Activated T-cell treated with anti-CD3 and anti-CD28 coated beads, Interleukin-2, amount 50 U/mL, for 4 hours (primary cell): ENCODE results near the gene ANAPC4. TPM values are rescaled to one million over a fixed set of nuclear protein-coding genes. Genes with fewer than 3 reads are reported as not detected.
"Not testable (repeated sequence)": the region's sequence is repeated elsewhere in the genome, so short reads cannot be mapped to it uniquely, and the experiment has no call there.

ENCODE experiments used
- ATAC-seq, 2 donors: fragments of 200-7000 bp; cut with Tn5 transposase; one replicate each; pipeline ENCODE4 v1.10.0; 2021
- DNase-seq: peaks from one replicate; pipeline ENCODE4 v3.0.0-alpha.2; 2020
- H3K27me3 Mint-ChIP-seq: one replicate; pipeline ENCODE4 v1.8.0; 2021; ENCODE audit warnings: low read depth, mixed read lengths
- H3K36me3 Mint-ChIP-seq: one replicate; pipeline ENCODE4 v1.8.0; 2022; ENCODE audit warnings: mixed read lengths; ENCODE audit not compliant: insufficient read depth
- H3K4me1 Mint-ChIP-seq: one replicate; pipeline ENCODE4 v1.8.0; 2021; ENCODE audit warnings: low read depth, mixed read lengths
- H3K4me3 Mint-ChIP-seq: one replicate; pipeline ENCODE4 v1.8.0; 2021; ENCODE audit warnings: mild to moderate bottlenecking, moderate library complexity, mixed read lengths
- H3K9me3 Mint-ChIP-seq: one replicate; pipeline ENCODE4 v1.8.0; 2021; ENCODE audit warnings: mixed read lengths
- total RNA-seq, 3 donors: library from RNA; stranded (reverse); gene quantifications; one replicate each; pipeline ENCODE4 v1.2.1, GENCODE V29; 2021

Gene ANAPC4
- total RNA-seq, 3 donors from 2014 or later = 26.4 to 30.7 (median 29.6) TPM

DNA sequence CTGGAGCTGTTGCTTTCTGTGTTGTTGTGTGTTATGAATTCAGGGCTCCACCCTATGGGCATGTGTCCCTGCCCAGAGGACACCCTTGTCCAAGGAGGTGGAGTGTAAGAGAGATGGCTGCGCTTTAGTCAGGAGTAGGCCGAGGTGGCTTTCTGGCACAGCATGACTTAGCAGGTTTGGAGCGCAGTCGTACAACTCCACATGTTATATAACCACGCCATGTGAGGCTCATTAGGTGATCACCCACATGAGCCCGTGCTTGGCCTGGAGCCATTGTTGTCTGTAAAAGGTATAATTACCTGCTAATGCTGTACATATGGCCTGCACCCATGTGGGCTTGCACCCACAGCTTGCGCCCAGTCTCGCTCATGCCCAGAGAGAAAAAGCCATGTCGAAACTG is 15.8 kb upstream of the ANAPC4 start:
- H3K4me3 Mint-ChIP-seq = no peak overlapping the region
- DNase-seq (no peak), ATAC-seq (no peak)
- no peaks in the 10 kb centered on the region for H3K27me3 Mint-ChIP-seq
- H3K36me3 Mint-ChIP-seq = peaks cover 21% of the 10 kb centered on the region
- no peaks in the 10 kb centered on the region for H3K4me1 Mint-ChIP-seq
- H3K9me3 Mint-ChIP-seq = no peaks in the 10 kb centered on the region

DNA sequence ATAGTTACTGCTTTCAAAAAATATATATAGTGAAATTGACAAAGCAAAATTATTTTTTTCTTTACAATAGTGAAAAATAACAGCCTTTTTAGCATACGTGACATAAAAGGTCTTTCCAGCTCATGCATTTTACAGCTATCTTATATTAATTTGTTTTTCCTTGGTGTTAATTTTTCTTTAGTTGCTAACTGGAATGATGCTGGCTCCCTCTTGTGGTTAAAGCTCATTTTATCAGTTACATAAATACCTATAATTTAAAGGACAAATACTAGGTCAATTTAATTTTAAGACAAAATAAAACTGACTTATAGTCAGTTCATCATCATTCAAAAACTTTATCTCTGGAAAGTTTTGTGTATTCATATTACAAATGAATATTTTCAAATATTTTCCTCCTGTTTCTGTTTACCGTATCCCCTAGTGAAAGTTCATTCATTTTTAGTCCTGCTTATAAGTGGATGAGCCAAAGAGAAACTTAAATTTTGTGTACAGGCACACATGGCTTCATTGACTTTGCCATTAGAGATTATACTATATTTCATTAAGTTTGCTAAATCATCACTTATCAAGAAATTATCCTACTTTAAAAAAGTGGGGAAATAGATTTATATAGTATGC is 9.9 kb upstream of the ANAPC4 start:
- no peak overlapping the region for H3K4me3 Mint-ChIP-seq
- DNase-seq = no peak
- no peaks in the 10 kb centered on the region for H3K4me1 Mint-ChIP-seq
- H3K9me3 Mint-ChIP-seq = no peaks in the 10 kb centered on the region
- ATAC-seq = no peak
- no peaks in the 10 kb centered on the region for H3K27me3 Mint-ChIP-seq
- H3K36me3 Mint-ChIP-seq = peaks cover 12% of the 10 kb centered on the region

DNA sequence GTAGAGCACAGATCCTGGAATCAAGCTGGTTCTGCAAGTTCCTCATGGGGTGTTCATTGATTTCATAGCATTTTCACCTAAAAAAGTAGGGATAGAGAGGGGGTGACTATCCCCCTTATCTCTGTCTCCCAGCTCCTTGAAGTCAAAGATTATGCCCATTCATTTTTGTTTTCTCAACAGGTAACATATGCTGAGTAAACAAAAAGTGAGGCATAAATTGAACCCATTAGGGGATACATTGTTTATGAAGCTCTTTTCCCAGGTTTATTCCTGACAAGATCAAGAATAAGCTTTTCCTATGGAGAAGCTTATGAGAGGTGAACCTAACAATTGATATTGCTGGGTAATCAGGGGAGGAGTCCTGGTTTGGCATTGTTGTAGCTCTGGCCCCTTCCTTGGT is 9.2 kb upstream of the ANAPC4 start:
- DNase-seq (no peak), ATAC-seq (no peak)
- Mint-ChIP-seq H3K4me1 (no peaks in the 10 kb centered on the region), H3K4me3 (no peak overlapping the region), H3K27me3 (no peaks in the 10 kb centered on the region), H3K36me3 (peaks cover 12% of the 10 kb centered on the region), H3K9me3 (no peaks in the 10 kb centered on the region)

DNA sequence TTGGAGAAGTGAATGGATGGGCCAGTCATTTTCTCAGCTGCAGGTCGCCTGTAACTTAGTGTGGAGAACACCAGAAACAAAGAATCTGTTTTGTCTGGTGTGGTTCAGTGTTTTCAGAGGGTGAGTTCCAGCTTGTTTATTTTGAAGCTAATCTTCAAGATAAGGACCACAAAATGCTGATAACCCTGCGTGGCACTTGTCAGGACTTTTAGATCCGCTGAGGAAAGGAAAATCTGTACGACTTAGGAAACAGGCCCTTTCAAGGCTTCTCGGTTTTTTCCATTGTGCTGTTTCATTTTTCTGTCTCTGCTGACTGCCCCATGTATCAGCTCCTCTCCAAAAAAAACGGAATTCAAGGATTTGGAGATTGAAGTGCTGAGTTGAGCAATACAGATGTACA is 8.7 kb upstream of the ANAPC4 start:
- Mint-ChIP-seq H3K27me3 (no peaks in the 10 kb centered on the region), H3K4me3 (no peak overlapping the region), H3K36me3 (peaks cover 10% of the 10 kb centered on the region), H3K9me3 (no peaks in the 10 kb centered on the region), H3K4me1 (no peaks in the 10 kb centered on the region)
- DNase-seq (no peak), ATAC-seq (no peak)

DNA sequence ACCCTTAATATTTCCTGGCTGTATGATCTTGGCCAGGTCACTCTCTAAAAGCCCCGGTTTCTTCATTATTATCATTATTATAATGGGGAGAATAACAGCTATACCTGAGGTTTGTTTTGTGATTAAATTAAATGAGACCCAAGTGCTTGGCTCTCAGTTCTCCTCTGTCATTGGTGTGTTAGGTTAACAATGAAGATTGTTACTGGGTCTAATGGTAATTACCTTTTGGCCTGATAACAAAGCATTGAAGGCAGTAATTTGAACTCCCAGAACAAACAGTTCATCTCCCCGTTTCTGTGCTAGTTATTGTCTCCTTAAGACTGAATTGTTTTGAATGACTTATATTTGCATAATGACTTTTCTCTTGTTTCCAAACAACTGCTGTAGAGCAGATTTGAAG is 6.8 kb upstream of the ANAPC4 start:
- H3K36me3 Mint-ChIP-seq = peaks cover 7% of the 10 kb centered on the region
- no peaks in the 10 kb centered on the region for H3K4me1 Mint-ChIP-seq
- ATAC-seq (no peak), DNase-seq (no peak)
- no peaks in the 10 kb centered on the region for H3K27me3 Mint-ChIP-seq
- no peak overlapping the region for H3K4me3 Mint-ChIP-seq
- H3K9me3 Mint-ChIP-seq = no peaks in the 10 kb centered on the region

DNA sequence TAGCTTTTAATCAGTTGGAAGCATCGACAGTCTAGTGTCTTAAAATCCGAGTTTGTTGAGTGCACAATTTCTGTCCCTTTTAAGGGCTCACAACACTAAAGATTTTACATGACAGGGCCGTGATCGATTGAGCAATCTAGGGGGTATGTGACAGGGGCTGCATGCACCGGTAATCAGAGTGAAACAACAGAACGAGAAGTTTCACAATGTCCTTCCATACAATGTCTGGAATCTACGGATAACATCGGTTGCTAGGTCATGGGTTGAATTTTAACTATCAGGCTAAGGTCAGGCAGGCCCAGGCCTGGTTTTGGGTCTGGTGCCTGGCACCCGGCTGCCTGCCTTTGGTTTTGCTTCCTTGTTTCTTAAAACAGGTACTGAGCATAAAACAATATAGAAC is 4.5 kb upstream of the ANAPC4 start:
- DNase-seq, H3K27me3 Mint-ChIP-seq, H3K9me3 Mint-ChIP-seq, H3K4me1 Mint-ChIP-seq, H3K4me3 Mint-ChIP-seq, H3K36me3 Mint-ChIP-seq, ATAC-seq: not testable (repeated sequence)

DNA sequence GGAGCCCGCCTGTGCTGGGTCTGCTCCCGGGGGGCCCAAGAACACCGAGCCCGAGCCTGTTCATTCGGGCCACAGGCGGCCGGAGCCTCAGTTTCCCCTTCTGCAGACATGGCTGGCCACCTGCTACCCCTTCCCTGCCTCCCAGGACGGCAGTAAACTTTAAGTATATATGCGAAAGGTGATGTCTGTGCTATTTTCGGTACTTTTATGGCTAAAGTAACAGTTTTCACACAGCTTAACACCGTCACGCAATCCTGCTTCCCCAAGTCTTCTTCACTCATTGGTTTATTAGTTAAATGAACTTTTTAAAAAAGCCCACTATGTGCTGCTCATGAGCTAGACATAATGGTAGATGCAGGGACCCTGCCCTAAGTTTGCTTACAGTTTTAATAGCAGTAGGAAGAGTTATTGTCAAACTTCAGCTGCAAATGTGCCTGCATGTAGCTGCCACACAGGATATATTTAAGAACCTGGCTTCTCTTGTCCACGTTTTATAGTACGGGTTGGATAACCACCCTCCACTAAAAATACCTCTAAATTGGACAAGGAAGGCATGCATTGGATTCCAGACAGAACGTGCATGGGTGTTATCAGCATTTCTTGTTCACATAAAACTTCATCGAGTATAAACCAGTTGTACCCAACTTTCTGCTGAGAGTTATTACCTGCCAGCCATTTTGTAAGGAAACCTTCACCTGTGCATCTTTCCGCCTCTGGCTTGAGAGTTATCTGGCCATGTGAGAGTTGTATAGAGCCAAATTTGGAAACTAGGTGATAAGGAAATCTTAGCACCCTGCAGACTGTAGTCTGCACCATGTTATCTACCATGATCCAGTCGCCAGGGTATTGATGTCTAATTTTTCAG is 741 bp downstream of the ANAPC4 start:
- DNase-seq = no peak
- Mint-ChIP-seq H3K9me3 (no peaks in the 10 kb centered on the region), H3K4me1 (peaks cover 8% of the 10 kb centered on the region), H3K4me3 (no peak overlapping the region), H3K27me3 (no peaks in the 10 kb centered on the region), H3K36me3 (peaks cover 9% of the 10 kb centered on the region)
- peak in 1 of 2 donors; percentile 4 for ATAC-seq

DNA sequence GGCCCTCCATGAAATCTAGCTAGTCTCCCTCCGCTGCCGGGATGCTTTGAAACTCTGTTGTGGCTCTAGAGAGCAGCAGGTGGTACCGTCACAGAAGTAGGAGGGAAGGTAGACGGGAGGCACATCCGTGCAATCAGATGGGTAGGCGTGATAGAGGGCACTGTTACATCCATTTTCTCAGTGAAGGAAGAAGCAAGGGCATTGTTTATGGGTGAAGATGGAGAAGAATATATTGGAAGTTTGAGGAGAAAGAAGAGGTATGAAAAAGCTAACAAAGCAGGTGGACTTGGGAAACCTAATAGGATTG is 1.3 kb downstream of the ANAPC4 start:
- H3K36me3 Mint-ChIP-seq = peaks cover 11% of the 10 kb centered on the region
- peaks cover 8% of the 10 kb centered on the region for H3K4me1 Mint-ChIP-seq
- H3K27me3 Mint-ChIP-seq = no peaks in the 10 kb centered on the region
- DNase-seq (no peak), ATAC-seq (no peak)
- H3K4me3 Mint-ChIP-seq = no peak overlapping the region
- no peaks in the 10 kb centered on the region for H3K9me3 Mint-ChIP-seq

DNA sequence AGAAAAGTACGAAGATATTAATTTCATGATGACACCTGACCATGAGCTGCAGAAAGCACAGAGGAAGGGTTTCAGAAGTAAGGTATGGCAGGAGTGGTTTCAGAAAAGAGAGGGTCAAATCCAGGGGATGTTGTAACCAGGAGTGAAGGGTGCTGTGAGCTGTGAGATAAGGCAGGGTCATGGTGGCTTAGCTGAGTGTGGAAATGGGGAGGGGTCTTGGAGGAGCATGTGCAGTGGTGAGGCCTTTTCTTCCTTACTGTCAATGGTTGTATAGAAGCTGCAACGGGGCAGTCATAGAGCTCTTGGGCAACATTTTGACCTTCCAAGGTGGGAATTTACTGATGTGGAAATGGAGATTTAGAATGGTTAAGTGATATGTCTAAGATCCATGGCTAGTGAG is 2.5 kb downstream of the ANAPC4 start:
- no peaks in the 10 kb centered on the region for H3K9me3 Mint-ChIP-seq
- no peaks in the 10 kb centered on the region for H3K27me3 Mint-ChIP-seq
- H3K4me3 Mint-ChIP-seq = no peak overlapping the region
- H3K36me3 Mint-ChIP-seq = peaks cover 17% of the 10 kb centered on the region
- no peak for DNase-seq
- no peak for ATAC-seq
- H3K4me1 Mint-ChIP-seq = peaks cover 8% of the 10 kb centered on the region

DNA sequence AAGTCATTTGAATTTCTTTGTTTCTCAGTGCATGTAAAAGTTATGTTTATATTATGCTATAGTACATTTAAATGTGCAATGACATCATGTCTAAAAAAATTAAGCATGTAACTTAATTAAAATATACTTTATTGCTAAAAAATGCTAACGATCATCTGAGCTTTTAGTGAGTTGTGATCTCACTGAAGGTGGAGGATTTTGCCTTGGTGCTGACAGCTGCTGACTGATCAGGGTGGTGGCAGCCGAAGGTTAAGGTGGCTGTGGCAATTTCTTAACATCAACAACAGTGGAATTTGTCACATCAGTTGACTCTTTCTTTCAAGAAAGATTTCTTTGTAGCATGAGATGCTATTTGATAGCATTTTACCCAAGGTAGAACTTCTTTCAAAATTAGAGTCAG is 6.6 kb downstream of the ANAPC4 start:
- ATAC-seq (no peak), DNase-seq (no peak)
- Mint-ChIP-seq H3K9me3 (no peaks in the 10 kb centered on the region), H3K36me3 (peaks cover 27% of the 10 kb centered on the region), H3K4me3 (no peak overlapping the region), H3K27me3 (no peaks in the 10 kb centered on the region), H3K4me1 (no peaks in the 10 kb centered on the region)

DNA sequence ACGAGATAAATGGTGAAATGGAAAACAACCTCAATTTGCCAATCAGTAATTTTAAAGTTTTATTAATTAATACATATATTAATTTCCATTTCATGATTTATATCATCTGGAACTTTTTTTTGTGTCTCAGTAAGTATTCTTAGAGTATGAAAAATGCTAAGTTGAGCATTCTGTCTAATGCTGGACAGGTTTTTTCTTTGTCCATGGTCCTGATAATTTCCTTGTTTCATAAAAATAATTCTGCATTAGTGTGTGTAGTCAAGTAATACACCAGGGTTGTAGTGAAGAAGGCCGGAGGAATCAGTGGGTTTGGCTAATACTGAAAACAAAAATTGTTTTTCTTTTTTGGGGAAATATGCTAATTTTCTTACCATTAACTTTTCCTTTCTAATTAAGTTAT is 9.9 kb downstream of the ANAPC4 start:
- H3K9me3 Mint-ChIP-seq = no peaks in the 10 kb centered on the region
- no peaks in the 10 kb centered on the region for H3K4me1 Mint-ChIP-seq
- ATAC-seq (no peak), DNase-seq (no peak)
- H3K36me3 Mint-ChIP-seq = peaks cover 39% of the 10 kb centered on the region
- H3K27me3 Mint-ChIP-seq = no peaks in the 10 kb centered on the region
- no peak overlapping the region for H3K4me3 Mint-ChIP-seq

DNA sequence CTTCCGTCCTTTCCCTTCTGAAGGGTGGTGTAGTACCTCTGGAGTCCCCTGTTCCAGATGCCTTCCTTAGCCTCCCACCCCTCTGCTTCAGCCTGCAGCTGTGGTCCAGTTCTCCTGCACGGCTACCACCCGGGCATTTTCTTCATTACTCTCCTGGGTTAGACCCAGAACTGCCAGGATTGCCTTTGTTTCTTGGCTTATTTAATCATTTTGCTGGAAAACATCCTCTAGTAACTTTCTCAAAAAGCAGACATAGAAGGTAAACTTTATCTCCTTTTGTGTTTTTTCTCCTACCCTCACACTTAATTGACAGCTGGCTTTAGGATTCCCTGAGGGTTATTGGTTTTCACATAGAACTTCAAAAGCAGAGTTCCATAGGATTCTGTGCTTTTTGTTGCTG is 20.2 kb downstream of the ANAPC4 start:
- no peak for ATAC-seq
- peaks cover 60% of the 10 kb centered on the region for H3K36me3 Mint-ChIP-seq
- peaks cover 5% of the 10 kb centered on the region for H3K9me3 Mint-ChIP-seq

DNA sequence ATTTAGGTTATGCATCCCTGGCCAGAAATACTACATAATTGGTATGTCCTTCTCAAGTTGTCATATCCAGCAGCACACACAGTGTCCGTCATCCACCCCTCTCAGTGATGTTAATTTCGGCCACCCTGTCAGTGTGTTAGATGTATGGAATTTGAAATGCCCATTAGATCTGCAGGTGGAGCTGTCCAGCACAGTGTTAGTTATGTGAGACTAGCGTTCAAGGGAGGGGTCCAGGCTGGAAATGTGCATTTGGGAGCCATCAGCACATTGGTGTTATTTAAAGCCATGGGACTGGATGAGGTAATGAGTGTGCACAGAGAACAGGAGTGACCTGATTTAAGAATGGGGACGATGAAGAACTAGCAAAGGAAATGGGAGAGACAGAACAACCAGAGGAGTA is 22.4 kb downstream of the ANAPC4 start:
- H3K36me3 Mint-ChIP-seq = peaks cover 59% of the 10 kb centered on the region
- no peaks in the 10 kb centered on the region for H3K27me3 Mint-ChIP-seq
- no peak overlapping the region for H3K4me3 Mint-ChIP-seq
- ATAC-seq = no peak
- H3K4me1 Mint-ChIP-seq = no peaks in the 10 kb centered on the region
- H3K9me3 Mint-ChIP-seq = peaks cover 5% of the 10 kb centered on the region
- DNase-seq = no peak

More for the DNA sequence above, 20.2 kb downstream of the ANAPC4 start:
- no peak overlapping the region for H3K4me3 Mint-ChIP-seq
- no peak for DNase-seq
- no peaks in the 10 kb centered on the region for H3K27me3 Mint-ChIP-seq
- H3K4me1 Mint-ChIP-seq = no peaks in the 10 kb centered on the region

DNA sequence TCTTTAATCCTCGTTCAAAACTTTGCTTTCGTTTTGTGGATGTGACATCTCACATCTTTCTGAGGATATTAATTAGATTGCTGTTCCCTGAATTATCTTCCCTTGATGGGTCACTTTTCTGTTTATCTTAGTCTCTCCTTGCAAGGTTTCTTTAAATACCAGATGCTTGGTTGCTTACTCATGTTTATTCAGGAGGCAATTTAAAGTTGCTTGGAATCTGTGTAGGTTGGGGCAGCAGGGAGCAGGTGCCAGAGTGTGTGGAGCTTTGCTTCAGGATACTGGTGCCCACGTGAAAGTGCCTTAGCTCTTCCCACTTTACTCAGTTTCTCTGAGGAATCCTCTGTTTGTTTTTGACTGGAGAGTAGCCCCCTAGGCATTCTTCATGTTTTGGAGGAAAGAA is 24.0 kb downstream of the ANAPC4 start:
- Mint-ChIP-seq H3K36me3 (peaks cover 57% of the 10 kb centered on the region), H3K4me1 (no peaks in the 10 kb centered on the region), H3K4me3 (no peak overlapping the region), H3K9me3 (peaks cover 5% of the 10 kb centered on the region), H3K27me3 (no peaks in the 10 kb centered on the region)
- no peak for ATAC-seq
- no peak for DNase-seq

DNA sequence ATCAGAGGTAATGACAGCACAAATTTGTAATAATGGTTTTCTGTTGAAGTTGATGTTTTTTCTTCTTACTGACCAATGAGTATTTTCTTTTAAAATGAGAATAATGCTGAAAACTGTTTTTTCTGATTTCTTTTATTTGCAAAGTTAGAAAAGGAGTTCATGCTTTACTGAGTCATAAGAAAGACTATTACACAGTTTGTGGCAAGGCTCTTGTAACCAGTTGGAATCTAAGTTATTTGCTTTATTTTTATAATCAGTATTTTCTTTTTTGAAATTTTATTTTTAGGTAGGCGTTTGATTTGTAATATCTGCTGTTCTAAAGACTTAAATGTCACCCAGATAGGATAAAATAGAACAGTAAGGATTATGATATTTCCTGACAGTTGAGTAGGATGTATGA is 25.5 kb downstream of the ANAPC4 start:
- Mint-ChIP-seq H3K36me3 (peaks cover 46% of the 10 kb centered on the region), H3K4me3 (no peak overlapping the region), H3K27me3 (no peaks in the 10 kb centered on the region), H3K4me1 (no peaks in the 10 kb centered on the region), H3K9me3 (no peaks in the 10 kb centered on the region)
- no peak for DNase-seq
- no peak for ATAC-seq
